ENCODE results near the gene PHLDB2. TPM values are rescaled to one million over a fixed set of nuclear protein-coding genes. Genes with fewer than 3 reads are reported as not detected.

PHLDB2 gene
- total RNA-seq, 1 donor from 2014 or later, result 2.5 TPM

- intact Hi-C loops (cut with micrococcal nuclease), result loop anchor here (1.0 to 5.0 kb wide), 4 partner anchors 10 to 907 kb away; partner anchors contain the start of gene NECTIN3
These were observed 119.7 kb downstream of the PHLDB2 start, which contains the start of gene ABHD10 for GRCh38 chr3:111978583-111979433. TSS of gene ABHD10 (plus strand) at chr3:111979026. CDS start at chr3:111979062, 36 bp downstream.

GRCh38 chr3:111979434-111980038 lies 120.5 kb downstream of the PHLDB2 start:
- Mint-ChIP-seq H3K36me3 (ENCODE audit: low read depth) (peaks cover 21% of the 10 kb centered on the region), H3K27me3 (no peaks in the 10 kb centered on the region), H3K4me3 (peak overlapping the region; percentile 93), H3K4me1 (peaks cover 49% of the 10 kb centered on the region), H3K9me3 (no peaks in the 10 kb centered on the region), H3K27ac (peak overlapping the region; percentile 94)
- TF ChIP-seq, protein P1, sequence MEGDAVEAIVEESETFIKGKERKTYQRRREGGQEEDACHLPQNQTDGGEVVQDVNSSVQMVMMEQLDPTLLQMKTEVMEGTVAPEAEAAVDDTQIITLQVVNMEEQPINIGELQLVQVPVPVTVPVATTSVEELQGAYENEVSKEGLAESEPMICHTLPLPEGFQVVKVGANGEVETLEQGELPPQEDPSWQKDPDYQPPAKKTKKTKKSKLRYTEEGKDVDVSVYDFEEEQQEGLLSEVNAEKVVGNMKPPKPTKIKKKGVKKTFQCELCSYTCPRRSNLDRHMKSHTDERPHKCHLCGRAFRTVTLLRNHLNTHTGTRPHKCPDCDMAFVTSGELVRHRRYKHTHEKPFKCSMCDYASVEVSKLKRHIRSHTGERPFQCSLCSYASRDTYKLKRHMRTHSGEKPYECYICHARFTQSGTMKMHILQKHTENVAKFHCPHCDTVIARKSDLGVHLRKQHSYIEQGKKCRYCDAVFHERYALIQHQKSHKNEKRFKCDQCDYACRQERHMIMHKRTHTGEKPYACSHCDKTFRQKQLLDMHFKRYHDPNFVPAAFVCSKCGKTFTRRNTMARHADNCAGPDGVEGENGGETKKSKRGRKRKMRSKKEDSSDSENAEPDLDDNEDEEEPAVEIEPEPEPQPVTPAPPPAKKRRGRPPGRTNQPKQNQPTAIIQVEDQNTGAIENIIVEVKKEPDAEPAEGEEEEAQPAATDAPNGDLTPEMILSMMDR (IDR thresholded peaks at IDR 0.05), result no peak
- intact Hi-C loops (cut with micrococcal nuclease), result loop anchor here (1.0 to 5.0 kb wide), 4 partner anchors 10 to 907 kb away; partner anchors contain the start of gene NECTIN3
- peak; percentile 33 for ATAC-seq (ENCODE audit: low read depth)
- POLR2A ChIA-PET, result interaction anchor here (0.5 to 2.1 kb wide), 15 partner anchors 9 to 1535 kb away, joined by 3 to 13 read pairs (median 5); partner anchors contain the start of genes PHLDB2, SPICE1, TAGLN3 and ZBED2
- DNase-seq, result no peak
- CTCF ChIA-PET, result interaction anchor here (1.0 to 2.6 kb wide), 6 partner anchors 10 to 363 kb away, joined by 3 to 17 read pairs (median 9); no protein-coding TSS in a partner anchor

More at GRCh38 chr3:111978583-111979433, 119.7 kb downstream of the PHLDB2 start, which contains the start of gene ABHD10:
- peak within 1 kb of the TSS; percentile 93 for H3K4me3 Mint-ChIP-seq
- CTCF ChIA-PET, result interaction anchor here (0.8 to 2.6 kb wide), 7 partner anchors 10 to 362 kb away, joined by 3 to 17 read pairs (median 7); no protein-coding TSS in a partner anchor
- TF ChIP-seq, protein P1 (IDR thresholded peaks at IDR 0.05), result no peak
- H3K9me3 Mint-ChIP-seq, result no peaks in the 10 kb centered on the region
- H3K4me1 Mint-ChIP-seq, result peaks cover 44% of the 10 kb centered on the region
- peaks cover 17% of the 10 kb centered on the region for H3K36me3 Mint-ChIP-seq (ENCODE audit: low read depth)
- H3K27me3 Mint-ChIP-seq, result no peaks in the 10 kb centered on the region
- POLR2A ChIA-PET, result interaction anchor here (0.5 to 2.1 kb wide), 19 partner anchors 9 to 1536 kb away, joined by 3 to 13 read pairs (median 4); partner anchors contain the start of genes PHLDB2, SPICE1, TAGLN3 and ZBED2
- peak within 1 kb of the TSS; percentile 94 for H3K27ac Mint-ChIP-seq
- ATAC-seq (ENCODE audit: low read depth), result peak; percentile 94
- peak; percentile 90 for DNase-seq

- Mint-ChIP-seq H3K36me3 (ENCODE audit: low read depth) (peaks cover 29% of the 10 kb centered on the region), H3K27me3 (no peaks in the 10 kb centered on the region), H3K4me3 (peak overlapping the region; percentile 41), H3K27ac (peak overlapping the region; percentile 65), H3K9me3 (no peaks in the 10 kb centered on the region), H3K4me1 (peaks cover 54% of the 10 kb centered on the region)
- CTCF ChIA-PET, result interaction anchor here (0.6 to 2.5 kb wide), 2 partner anchors 263 to 288 kb away, joined by 3 to 11 read pairs; no protein-coding TSS in a partner anchor
- POLR2A ChIA-PET, result interaction anchor here (0.7 kb wide), 1 partner anchor 16 kb away, joined by 8 read pairs; no protein-coding TSS in a partner anchor
- no peak for DNase-seq
- ATAC-seq (ENCODE audit: low read depth), result no peak
- intact Hi-C loops (cut with micrococcal nuclease), result no loop called here
- TF ChIP-seq, protein P1 (IDR thresholded peaks at IDR 0.05), result no peak
These were observed 121.8 kb downstream of the PHLDB2 start for GRCh38 chr3:111980716-111981456.

- POLR2A ChIA-PET, result no interaction called here
- Mint-ChIP-seq H3K27me3 (no peaks in the 10 kb centered on the region), H3K36me3 (ENCODE audit: low read depth) (peaks cover 34% of the 10 kb centered on the region), H3K27ac (no peak overlapping the region), H3K9me3 (no peaks in the 10 kb centered on the region), H3K4me3 (no peak overlapping the region), H3K4me1 (peaks cover 54% of the 10 kb centered on the region)
- TF ChIP-seq, protein P1 (IDR thresholded peaks at IDR 0.05), result no peak
- CTCF ChIA-PET, result interaction anchor here (0.6 kb wide), 2 partner anchors 12 to 289 kb away, joined by 3 read pairs; no protein-coding TSS in a partner anchor
- ATAC-seq (ENCODE audit: low read depth) (no peak), DNase-seq (no peak)
- intact Hi-C loops (cut with micrococcal nuclease), result no loop called here
These were observed 122.3 kb downstream of the PHLDB2 start for GRCh38 chr3:111981457-111981763.
